Measurements from ENCODE around the gene RPS18.
"Not testable (repeated sequence)": the region's sequence is repeated elsewhere in the genome, so short reads cannot be mapped to it uniquely, and the experiment has no call there.

Gene RPS18

DNA sequence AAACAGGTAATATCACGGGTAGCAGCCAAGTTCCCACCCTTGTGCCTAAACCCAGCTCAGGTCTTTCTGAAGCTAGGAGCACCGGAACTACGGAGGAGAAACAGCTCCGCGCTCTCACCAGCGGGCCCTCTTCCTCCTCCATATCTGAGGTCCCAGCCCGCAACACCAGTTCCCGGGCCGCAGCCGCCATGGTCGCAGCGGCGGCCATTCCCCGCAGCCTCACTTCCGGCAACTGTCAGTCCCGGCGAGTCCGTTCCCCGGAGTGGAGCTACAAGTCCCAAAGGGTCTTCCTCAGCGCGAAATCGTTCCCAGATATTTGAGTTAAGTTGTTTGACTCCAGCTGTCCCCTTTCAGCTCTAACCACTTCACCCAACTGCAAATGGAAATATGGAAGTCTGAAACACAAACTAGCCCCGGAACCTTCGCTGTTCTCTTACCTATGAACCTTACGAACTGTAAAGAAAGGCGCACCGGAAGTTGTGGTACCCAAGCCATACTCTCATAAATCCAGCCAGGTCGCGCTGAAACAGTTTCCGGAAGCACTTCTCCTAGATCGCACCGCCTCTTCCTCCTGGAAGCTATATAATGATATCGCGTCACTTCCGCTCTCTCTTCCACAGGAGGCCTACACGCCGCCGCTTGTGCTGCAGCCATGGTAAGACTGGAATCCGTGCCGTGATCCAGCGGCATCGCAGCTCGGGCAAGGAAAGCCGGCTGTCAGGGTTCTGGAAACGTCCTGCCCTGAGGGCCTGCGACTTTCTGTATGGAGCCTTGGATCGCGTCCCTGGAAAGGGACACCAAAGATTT lies at the start of gene RPS18, which contains the start of gene VPS52:
Gene RPS18, plus strand, starts transcription at position 608 of the 807 bp plus-strand sequence. Its CDS starts 45 bp downstream, at position 653.
Gene VPS52, minus strand, starts transcription at position 409 of the 807 bp plus-strand sequence. Its CDS starts 201 bp downstream, at position 208.
- TF ChIP-seq, protein P1, sequence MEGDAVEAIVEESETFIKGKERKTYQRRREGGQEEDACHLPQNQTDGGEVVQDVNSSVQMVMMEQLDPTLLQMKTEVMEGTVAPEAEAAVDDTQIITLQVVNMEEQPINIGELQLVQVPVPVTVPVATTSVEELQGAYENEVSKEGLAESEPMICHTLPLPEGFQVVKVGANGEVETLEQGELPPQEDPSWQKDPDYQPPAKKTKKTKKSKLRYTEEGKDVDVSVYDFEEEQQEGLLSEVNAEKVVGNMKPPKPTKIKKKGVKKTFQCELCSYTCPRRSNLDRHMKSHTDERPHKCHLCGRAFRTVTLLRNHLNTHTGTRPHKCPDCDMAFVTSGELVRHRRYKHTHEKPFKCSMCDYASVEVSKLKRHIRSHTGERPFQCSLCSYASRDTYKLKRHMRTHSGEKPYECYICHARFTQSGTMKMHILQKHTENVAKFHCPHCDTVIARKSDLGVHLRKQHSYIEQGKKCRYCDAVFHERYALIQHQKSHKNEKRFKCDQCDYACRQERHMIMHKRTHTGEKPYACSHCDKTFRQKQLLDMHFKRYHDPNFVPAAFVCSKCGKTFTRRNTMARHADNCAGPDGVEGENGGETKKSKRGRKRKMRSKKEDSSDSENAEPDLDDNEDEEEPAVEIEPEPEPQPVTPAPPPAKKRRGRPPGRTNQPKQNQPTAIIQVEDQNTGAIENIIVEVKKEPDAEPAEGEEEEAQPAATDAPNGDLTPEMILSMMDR (conservative IDR thresholded peaks at IDR 0.05; ENCODE audit: control insufficient read depth, insufficient read depth, low read depth, low read length) = no peak
- H3K4me3 ChIP-seq (ENCODE audit: control insufficient read depth, low read depth, low read length) = peak within 1 kb of the TSS; percentile 100
- DNase-seq (ENCODE audit: low read depth) = peak; percentile 99

DNA sequence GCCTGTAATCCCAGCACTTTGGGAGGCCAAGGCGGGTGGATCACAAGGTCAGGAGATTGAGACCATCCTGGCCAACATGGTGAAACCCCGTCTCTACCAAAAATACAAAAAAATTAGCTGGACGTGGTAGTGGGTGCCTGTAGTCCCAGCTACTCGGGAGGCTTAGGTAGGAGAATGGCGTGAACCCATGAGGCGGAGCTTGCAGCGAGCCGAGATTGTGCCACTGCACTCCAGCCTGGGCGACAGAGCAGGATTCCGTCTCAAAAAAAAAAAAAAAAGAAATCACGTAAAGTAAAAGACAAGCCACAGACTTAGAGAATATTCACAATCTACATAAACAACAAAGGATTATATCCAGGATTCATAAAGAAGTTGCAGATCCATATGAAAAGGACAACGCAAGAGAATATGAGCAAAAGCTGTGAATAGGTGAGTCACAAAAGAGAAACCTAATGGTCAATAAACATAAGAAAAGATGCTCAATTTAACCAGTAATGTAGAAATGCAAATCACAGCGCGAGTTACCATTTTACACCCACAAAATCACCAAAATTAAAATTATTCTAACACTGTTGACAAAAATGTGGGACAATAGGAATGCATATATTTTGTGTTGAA lies 45.3 kb upstream of the RPS18 start:
- not testable (repeated sequence) for H3K4me3 ChIP-seq (ENCODE audit: control insufficient read depth, low read depth, low read length); DNase-seq (ENCODE audit: low read depth)

DNA sequence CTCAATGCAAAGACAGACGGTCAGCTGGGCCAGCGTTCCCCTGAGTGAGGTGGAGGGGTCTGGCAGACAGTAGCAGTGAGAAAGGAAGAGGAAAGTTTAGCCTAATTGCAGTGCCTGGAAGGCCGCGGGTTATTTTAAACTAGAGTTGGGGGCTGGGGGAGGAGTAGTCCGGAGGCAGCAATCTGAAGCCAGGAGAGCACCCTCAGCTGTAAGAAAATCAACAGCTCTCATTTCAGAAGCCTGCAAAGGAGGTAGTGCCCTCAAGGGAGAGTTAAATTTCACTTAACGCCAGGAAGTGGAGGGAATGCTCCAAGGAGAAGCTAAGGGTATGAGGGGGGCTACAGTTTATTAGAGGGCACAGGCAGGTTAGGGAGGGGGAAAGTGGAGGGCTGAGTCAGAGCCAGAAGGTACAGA lies 36.6 kb upstream of the RPS18 start:
- H3K4me3 ChIP-seq (ENCODE audit: control insufficient read depth, low read depth, low read length) = no peak overlapping the region
- no peak for DNase-seq (ENCODE audit: low read depth)
- TF ChIP-seq, protein P1 (conservative IDR thresholded peaks at IDR 0.05; ENCODE audit: control insufficient read depth, insufficient read depth, low read depth, low read length) = no peak

DNA sequence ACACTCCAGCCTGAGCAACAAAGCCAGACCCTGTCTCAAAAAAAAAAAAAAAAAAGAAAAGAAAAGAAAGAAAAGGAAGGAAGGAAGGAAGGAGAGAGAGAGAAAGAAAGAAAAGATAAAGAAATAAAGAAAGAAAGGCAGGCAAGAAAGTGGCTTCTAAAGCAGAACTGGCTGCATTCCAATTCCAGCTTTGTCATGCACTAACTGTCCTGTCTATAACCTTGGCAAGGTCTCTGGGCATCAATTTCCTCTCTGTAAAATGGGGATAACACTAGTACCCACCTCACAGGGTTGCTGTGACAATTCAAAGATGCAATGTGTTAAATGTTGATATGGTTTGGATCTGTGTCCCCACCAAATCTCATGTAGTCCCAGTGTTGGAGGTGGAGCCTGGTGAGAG lies 35.5 kb upstream of the RPS18 start:
- H3K4me3 ChIP-seq (ENCODE audit: control insufficient read depth, low read depth, low read length) = no peak overlapping the region
- DNase-seq (ENCODE audit: low read depth) = no peak
- TF ChIP-seq, protein P1 (conservative IDR thresholded peaks at IDR 0.05; ENCODE audit: control insufficient read depth, insufficient read depth, low read depth, low read length) = no peak

DNA sequence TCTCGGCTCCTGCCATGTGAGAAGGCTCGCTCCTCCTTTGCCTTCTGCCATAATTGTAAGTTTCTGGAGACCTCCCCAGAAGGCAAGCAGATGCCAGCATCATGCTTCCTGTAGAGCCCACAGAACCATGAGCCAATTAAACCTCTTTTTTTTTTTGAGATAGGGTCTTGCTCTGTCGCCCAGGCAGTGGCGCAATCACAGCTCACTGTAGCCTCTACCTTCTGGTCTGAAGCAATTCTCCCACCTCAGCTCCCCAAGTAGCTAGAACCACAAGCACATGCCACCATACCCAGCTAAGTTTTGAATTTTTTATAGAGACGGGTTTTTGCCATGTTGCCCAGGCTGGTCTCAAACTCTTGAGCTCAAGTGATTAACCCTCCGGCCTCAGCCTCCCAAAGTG lies 35.0 kb upstream of the RPS18 start:
- TF ChIP-seq, protein P1 (conservative IDR thresholded peaks at IDR 0.05; ENCODE audit: control insufficient read depth, insufficient read depth, low read depth, low read length) = no peak
- no peak for DNase-seq (ENCODE audit: low read depth)
- H3K4me3 ChIP-seq (ENCODE audit: control insufficient read depth, low read depth, low read length) = no peak overlapping the region

DNA sequence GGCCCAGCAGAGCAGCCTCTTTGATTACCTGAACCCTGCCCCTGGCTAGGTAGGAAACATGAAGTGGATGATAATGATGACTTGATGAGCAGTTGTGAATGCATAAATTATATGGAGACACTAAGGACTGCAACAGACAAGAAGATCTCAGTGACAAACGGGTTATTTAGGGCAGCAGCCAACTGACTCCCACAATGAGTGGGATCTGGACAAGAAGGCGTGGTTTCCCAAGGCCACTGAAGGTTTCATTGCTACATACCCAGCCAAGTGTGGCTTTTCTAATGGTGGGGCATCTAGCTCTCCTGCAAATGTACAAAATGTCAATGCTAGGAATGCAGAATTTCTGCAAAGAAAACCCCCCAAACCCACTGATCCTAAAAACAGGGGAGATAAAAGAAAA lies 34.1 kb upstream of the RPS18 start:
- H3K4me3 ChIP-seq (ENCODE audit: control insufficient read depth, low read depth, low read length) = no peak overlapping the region
- DNase-seq (ENCODE audit: low read depth) = no peak
- TF ChIP-seq, protein P1 (conservative IDR thresholded peaks at IDR 0.05; ENCODE audit: control insufficient read depth, insufficient read depth, low read depth, low read length) = no peak

DNA sequence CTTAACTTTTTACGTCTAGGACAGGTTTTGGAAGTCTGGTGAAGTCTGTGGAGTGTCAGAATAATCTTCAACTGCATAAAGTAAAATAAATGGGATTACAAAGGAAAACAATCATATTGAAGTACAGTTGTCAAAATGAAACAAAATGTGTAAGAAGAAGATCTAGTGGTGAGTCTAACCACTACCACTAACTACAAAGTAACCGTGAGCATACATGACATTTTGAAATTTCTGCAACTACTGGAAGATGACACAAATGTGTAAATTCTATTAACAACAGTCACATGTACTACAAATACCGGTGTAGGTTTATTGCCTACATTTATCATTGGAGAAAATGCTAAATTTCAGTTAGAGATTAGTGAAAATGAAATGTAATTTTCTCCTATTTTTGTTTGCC lies 29.9 kb upstream of the RPS18 start:
- TF ChIP-seq, protein P1 (conservative IDR thresholded peaks at IDR 0.05; ENCODE audit: control insufficient read depth, insufficient read depth, low read depth, low read length) = no peak
- H3K4me3 ChIP-seq (ENCODE audit: control insufficient read depth, low read depth, low read length) = no peak overlapping the region
- DNase-seq (ENCODE audit: low read depth) = no peak
